CD14-positive monocyte (primary cell): ENCODE results near the gene STKLD1. TPM values are rescaled to one million over a fixed set of nuclear protein-coding genes. Genes with fewer than 3 reads are reported as not detected.
"Not testable (repeated sequence)": the region's sequence is repeated elsewhere in the genome, so short reads cannot be mapped to it uniquely, and the experiment has no call there.

Source experiments
- DNase-seq, 3 donors: peaks; one replicate each; pipeline ENCODE4 v3.0.0-alpha.2; 2011 to 2022
- H2AFZ ChIP-seq: 2 replicates; pipeline ENCODE4 v1.6.0; 2012; ENCODE audit warnings: mild to moderate bottlenecking, low read depth, low read length, inconsistent platforms; ENCODE audit not compliant: insufficient read depth, poor library complexity, severe bottlenecking
- H3K27ac ChIP-seq, 2 donors: 1 replicate in 1 of 2; 2 replicates in 1 of 2; pipeline ENCODE4 v1.5.1; 2012 to 2013; ENCODE audit warnings: low read length in 2 of 2, control low read depth in 1 of 2, inconsistent platforms in 1 of 2, low read depth in 1 of 2, mild to moderate bottlenecking in 1 of 2
- H3K27me3 ChIP-seq, 2 donors: one replicate each; pipeline versions ENCODE4 v1.6.0 to v1.6.1; 2011 to 2013; ENCODE audit warnings: low read length in 2 of 2; ENCODE audit not compliant: control insufficient read depth in 2 of 2, insufficient read depth in 2 of 2
- H3K36me3 ChIP-seq, 2 donors: replicated peaks in 1 of 2; 1 replicate in 1 of 2; 2 replicates in 1 of 2; pipeline versions ENCODE4 v1.5.1 to v1.6.1; 2012 to 2013; ENCODE audit warnings: low read length in 2 of 2, control low read depth in 1 of 2, inconsistent platforms in 1 of 2, mild to moderate bottlenecking in 1 of 2; ENCODE audit not compliant: insufficient read depth in 2 of 2, control insufficient read depth in 1 of 2
- H3K4me1 ChIP-seq, 2 donors: 1 replicate in 1 of 2; 2 replicates in 1 of 2; pipeline versions ENCODE4 v1.5.1 to v1.6.1; 2012 to 2013; ENCODE audit warnings: low read length in 2 of 2, control low read depth in 1 of 2, inconsistent platforms in 1 of 2, mild to moderate bottlenecking in 1 of 2, moderate library complexity in 1 of 2; ENCODE audit not compliant: insufficient read depth in 2 of 2, control insufficient read depth in 1 of 2
- H3K4me2 ChIP-seq: replicated peaks from 2 replicates; pipeline ENCODE3; 2012; ENCODE audit warnings: low read length, moderate library complexity, mild to moderate bottlenecking; ENCODE audit not compliant: poor library complexity, severe bottlenecking; ENCODE audit errors: extremely low read depth
- H3K4me3 ChIP-seq, 3 experiments: fragments of 200-600 bp in 1 of 3; sonication (generic) in 1 of 3; replicated peaks in 1 of 3; 1 replicate in 2 of 3; 2 replicates in 1 of 3; pipeline ENCODE4 v1.5.1; 2011 to 2013; ENCODE audit warnings: low read length in 3 of 3, mild to moderate bottlenecking in 3 of 3, control low read depth in 2 of 3, low read depth in 2 of 3, inconsistent platforms in 1 of 3, moderate library complexity in 1 of 3
- H3K79me2 ChIP-seq: 2 replicates; pipeline ENCODE4 v1.6.0; 2012; ENCODE audit warnings: mild to moderate bottlenecking, control low read depth, inconsistent platforms, low read length, moderate library complexity; ENCODE audit not compliant: insufficient read depth
- H3K9ac ChIP-seq: 2 replicates; pipeline ENCODE4 v1.6.0; 2017; ENCODE audit warnings: low read length, mild to moderate bottlenecking; ENCODE audit not compliant: insufficient read depth, poor library complexity, severe bottlenecking
- H3K9me3 ChIP-seq, 2 donors: replicated peaks in 1 of 2; 1 replicate in 1 of 2; 2 replicates in 1 of 2; pipeline versions ENCODE4 v1.5.1 to v1.6.1; 2012 to 2013; ENCODE audit warnings: low read length in 2 of 2, control low read depth in 1 of 2; ENCODE audit not compliant: control insufficient read depth in 1 of 2, insufficient read depth in 1 of 2
- H4K20me1 ChIP-seq: 2 replicates; pipeline ENCODE4 v1.6.0; 2012; ENCODE audit warnings: mild to moderate bottlenecking, low read length, control low read depth, moderate library complexity; ENCODE audit not compliant: insufficient read depth
- H3K27ac Mint-ChIP-seq, 7 donors: one replicate each; pipeline ENCODE4 v1.8.0; 2020; ENCODE audit warnings: mild to moderate bottlenecking in 7 of 7, mixed read lengths in 7 of 7, moderate library complexity in 6 of 7, inconsistent platforms in 2 of 7
- H3K27me3 Mint-ChIP-seq, 3 donors: one replicate each; pipeline ENCODE4 v1.8.0; 2021 to 2022; ENCODE audit warnings: low read depth in 3 of 3, mild to moderate bottlenecking in 3 of 3, mixed read lengths in 3 of 3, moderate library complexity in 3 of 3, inconsistent platforms in 1 of 3
- H3K36me3 Mint-ChIP-seq, 2 donors: one replicate each; pipeline ENCODE4 v1.8.0; 2020; ENCODE audit warnings: mixed read lengths in 2 of 2, inconsistent platforms in 1 of 2, mild to moderate bottlenecking in 1 of 2
- H3K4me1 Mint-ChIP-seq: one replicate; pipeline ENCODE4 v1.8.0; 2020; ENCODE audit warnings: mild to moderate bottlenecking, mixed read lengths
- H3K4me3 Mint-ChIP-seq, 2 donors: one replicate each; pipeline ENCODE4 v1.8.0; 2020; ENCODE audit warnings: mild to moderate bottlenecking in 2 of 2, mixed read lengths in 2 of 2, moderate library complexity in 1 of 2
- H3K9me3 Mint-ChIP-seq, 7 donors: one replicate each; pipeline ENCODE4 v1.8.0; 2020 to 2022; ENCODE audit warnings: mixed read lengths in 7 of 7, mild to moderate bottlenecking in 6 of 7, moderate library complexity in 6 of 7, inconsistent platforms in 2 of 7
- WGBS: methylation state at CpG from one replicate; pipeline ENCODE4 v1.1.5; 2013; ENCODE audit warnings: missing lambda C conversion rate; ENCODE audit not compliant: insufficient coverage; 5-methylcytosine and 5-hydroxymethylcytosine counted together
- intact Hi-C, 2 donors: fragments of 100-400 bp; cut with micrococcal nuclease; formaldehyde crosslinking; loops; one replicate each; pipeline versions ENCODE4 v1.15.0 to v1.15.1; 2023
- polyA plus RNA-seq, 3 donors: library from polyadenylated mRNA; depleted of rRNA in 1 of 3; unstranded in 2 of 3; stranded (reverse) in 1 of 3; fragments of 300-500 nt in 2 of 3; fragments of >200 nt in 1 of 3; fragmentation: Illumina TruSeq in 2 of 3; gene quantifications; 1 replicate in 2 of 3; 2 replicates in 1 of 3; pipeline ENCODE4 v1.2.3, GENCODE V29; 2012 to 2021
- TF ChIP-seq, protein P1 (sequence below): fragments of 200-600 bp; IDR thresholded peaks from one replicate; pipeline ENCODE4 v1.8.0; 2022; ENCODE audit warnings: antibody characterized with exemption, mild to moderate bottlenecking

The STKLD1 gene
- polyA plus RNA-seq, 3 donors = 0.27 TPM; not detected in 2

DNA sequence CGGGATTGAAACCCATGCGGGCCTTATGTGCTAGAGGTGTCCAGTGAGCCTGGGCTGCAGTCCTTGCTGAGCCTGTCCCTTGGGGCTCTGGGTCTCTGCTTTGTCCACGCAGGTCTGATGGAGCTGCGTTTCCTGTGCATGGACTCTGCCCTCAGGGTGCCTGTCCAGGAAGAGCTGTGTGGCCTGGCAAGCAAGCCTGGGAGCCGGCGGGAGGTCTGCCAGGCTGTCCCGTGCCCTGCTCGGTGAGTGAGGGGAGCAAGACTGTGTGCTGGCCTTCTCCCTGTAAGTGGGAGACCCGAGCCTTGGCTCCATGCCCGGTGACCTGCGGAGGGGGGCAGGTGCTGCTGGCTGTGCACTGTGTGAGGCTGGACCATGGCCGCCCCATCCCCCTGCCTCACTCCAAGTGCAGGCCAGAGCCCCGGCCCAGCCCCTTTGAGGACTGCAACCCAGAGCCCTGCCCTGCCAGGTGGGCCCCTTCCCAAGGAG lies 72.4 kb downstream of the STKLD1 start:
- Histone ChIP-seq H3K9ac (no peak overlapping the region), H3K79me2 (no peaks in the 10 kb centered on the region), H4K20me1 (no peaks in the 10 kb centered on the region), H3K27me3 (no peaks in the 10 kb centered on the region), H3K4me2 (no peak overlapping the region), H3K4me1 (no peaks in the 10 kb centered on the region), H2AFZ (no peak overlapping the region), H3K27ac (no peak overlapping the region), H3K4me3 (no peak overlapping the region), H3K36me3 (no peaks in the 10 kb centered on the region), H3K9me3 (no peaks in the 10 kb centered on the region)
- no peak overlapping the region for H3K4me3 Mint-ChIP-seq
- no peaks in the 10 kb centered on the region for H3K4me1 Mint-ChIP-seq
- H3K27me3 Mint-ChIP-seq = peaks cover 3 to 15% (median 3%) of the 10 kb centered on the region in 3 donors
- intact Hi-C loops = no loop called here
- no peaks in the 10 kb centered on the region for H3K36me3 Mint-ChIP-seq
- TF ChIP-seq, protein P1, sequence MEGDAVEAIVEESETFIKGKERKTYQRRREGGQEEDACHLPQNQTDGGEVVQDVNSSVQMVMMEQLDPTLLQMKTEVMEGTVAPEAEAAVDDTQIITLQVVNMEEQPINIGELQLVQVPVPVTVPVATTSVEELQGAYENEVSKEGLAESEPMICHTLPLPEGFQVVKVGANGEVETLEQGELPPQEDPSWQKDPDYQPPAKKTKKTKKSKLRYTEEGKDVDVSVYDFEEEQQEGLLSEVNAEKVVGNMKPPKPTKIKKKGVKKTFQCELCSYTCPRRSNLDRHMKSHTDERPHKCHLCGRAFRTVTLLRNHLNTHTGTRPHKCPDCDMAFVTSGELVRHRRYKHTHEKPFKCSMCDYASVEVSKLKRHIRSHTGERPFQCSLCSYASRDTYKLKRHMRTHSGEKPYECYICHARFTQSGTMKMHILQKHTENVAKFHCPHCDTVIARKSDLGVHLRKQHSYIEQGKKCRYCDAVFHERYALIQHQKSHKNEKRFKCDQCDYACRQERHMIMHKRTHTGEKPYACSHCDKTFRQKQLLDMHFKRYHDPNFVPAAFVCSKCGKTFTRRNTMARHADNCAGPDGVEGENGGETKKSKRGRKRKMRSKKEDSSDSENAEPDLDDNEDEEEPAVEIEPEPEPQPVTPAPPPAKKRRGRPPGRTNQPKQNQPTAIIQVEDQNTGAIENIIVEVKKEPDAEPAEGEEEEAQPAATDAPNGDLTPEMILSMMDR = no peak
- H3K27ac Mint-ChIP-seq = no peak overlapping the region
- 92% methylated on average over 9 of the region's 13 CpGs for WGBS
- no peaks in the 10 kb centered on the region for H3K9me3 Mint-ChIP-seq
- DNase-seq = no peak

DNA sequence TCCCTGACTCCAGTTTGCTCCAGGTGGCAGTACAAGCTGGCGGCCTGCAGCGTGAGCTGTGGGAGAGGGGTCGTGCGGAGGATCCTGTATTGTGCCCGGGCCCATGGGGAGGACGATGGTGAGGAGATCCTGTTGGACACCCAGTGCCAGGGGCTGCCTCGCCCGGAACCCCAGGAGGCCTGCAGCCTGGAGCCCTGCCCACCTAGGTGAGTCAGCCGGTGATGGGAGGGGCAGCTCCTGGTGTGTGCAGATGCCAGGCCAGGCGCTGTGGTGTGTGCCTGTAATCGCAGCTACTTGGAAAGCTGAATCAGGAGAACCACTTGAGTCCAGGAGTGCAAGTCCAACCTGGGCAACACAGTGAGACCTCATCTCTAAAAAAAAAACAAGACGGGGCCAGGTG lies 73.6 kb downstream of the STKLD1 start:
- Histone ChIP-seq H3K4me2 (no peak overlapping the region), H3K27me3 (no peaks in the 10 kb centered on the region), H4K20me1 (no peaks in the 10 kb centered on the region), H3K36me3 (no peaks in the 10 kb centered on the region), H3K4me3 (no peak overlapping the region), H3K27ac (no peak overlapping the region), H3K79me2 (no peaks in the 10 kb centered on the region), H3K9ac (no peak overlapping the region), H3K4me1 (no peaks in the 10 kb centered on the region), H2AFZ (no peak overlapping the region), H3K9me3 (no peaks in the 10 kb centered on the region)
- H3K36me3 Mint-ChIP-seq = no peaks in the 10 kb centered on the region
- 97% methylated on average over 11 of the region's 12 CpGs for WGBS
- H3K4me1 Mint-ChIP-seq = no peaks in the 10 kb centered on the region
- DNase-seq = no peak
- H3K27ac Mint-ChIP-seq = no peak overlapping the region
- intact Hi-C loops = loop anchor here in 1 of 2 donors (10.0 kb wide), 1 partner anchor 575 kb away; the partner anchor contains the start of gene BRD3OS
- no peaks in the 10 kb centered on the region for H3K9me3 Mint-ChIP-seq
- no peak overlapping the region for H3K4me3 Mint-ChIP-seq
- peaks cover 3 to 15% (median 5%) of the 10 kb centered on the region in 3 donors for H3K27me3 Mint-ChIP-seq
- TF ChIP-seq, protein P1 = no peak

DNA sequence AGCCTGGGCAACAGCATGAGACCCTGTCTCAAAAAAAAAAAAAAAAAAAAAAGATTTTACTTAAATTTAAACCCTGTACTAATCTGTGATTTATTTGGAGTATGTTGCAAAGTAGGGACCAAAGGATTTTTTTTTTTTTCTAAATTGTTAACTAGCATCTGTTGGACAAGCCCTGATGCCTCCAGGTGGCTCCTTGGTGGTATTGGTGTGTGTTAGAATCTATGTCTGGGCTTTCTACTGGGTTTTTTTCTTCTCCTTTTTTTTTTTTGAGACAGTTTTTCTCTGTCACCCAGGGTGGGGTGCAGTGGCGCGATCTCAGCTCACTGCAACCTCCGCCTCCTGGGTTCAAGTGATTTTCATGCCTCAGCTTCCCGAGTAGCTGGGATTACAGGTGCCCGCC lies 75.7 kb downstream of the STKLD1 start:
- H3K9me3 Mint-ChIP-seq, H3K27me3 ChIP-seq, H3K79me2 ChIP-seq, H3K4me1 Mint-ChIP-seq, H3K4me1 ChIP-seq, H3K9ac ChIP-seq, H3K36me3 ChIP-seq, H3K27ac Mint-ChIP-seq, H3K27ac ChIP-seq, H2AFZ ChIP-seq, H3K9me3 ChIP-seq, H4K20me1 ChIP-seq, H3K36me3 Mint-ChIP-seq, H3K4me3 Mint-ChIP-seq, DNase-seq, H3K4me3 ChIP-seq, H3K4me2 ChIP-seq: not testable (repeated sequence)
- intact Hi-C loops = loop anchor here in 1 of 2 donors (10.0 kb wide), 1 partner anchor 573 kb away; the partner anchor contains the start of gene BRD3OS
- H3K27me3 Mint-ChIP-seq = peaks cover 1 to 12% (median 5%) of the 10 kb centered on the region in 3 donors
- no CpG with 5 or more reads among the region's 5 CpGs for WGBS
